ENCODE results near the gene ADPRHL1.
"Not testable (repeated sequence)": the region's sequence is repeated elsewhere in the genome, so short reads cannot be mapped to it uniquely, and the experiment has no call there.

Gene ADPRHL1

DNA sequence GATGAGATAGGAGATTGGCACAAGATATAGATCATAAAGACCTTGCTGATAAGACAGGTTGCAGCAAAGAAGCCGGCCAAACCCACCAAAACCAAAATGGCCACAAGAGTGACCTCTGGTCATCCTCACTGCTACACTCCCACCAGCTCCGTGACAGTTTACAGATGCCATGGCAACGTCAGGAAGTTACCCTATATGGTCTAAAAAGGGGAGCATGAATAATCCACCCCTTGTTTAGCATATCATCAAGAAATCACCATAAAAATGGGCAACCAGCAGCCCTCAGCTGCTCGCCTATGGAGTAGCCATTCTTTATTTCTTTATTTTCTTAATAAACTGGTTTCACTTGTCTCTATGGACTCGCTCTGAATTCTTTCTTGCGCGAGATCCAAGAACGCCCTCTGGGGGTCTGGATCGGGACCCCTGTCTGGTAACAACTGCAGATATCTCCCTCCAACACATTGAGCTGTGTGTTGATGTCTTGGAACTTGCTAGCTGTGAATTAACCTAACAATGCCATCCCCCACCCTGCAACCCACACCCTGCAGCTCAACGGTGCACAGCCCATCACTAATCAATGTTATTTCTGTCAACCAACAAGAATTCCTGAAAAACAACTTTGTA is 62.3 kb downstream of the ADPRHL1 start:
- TF ChIP-seq, protein P1, sequence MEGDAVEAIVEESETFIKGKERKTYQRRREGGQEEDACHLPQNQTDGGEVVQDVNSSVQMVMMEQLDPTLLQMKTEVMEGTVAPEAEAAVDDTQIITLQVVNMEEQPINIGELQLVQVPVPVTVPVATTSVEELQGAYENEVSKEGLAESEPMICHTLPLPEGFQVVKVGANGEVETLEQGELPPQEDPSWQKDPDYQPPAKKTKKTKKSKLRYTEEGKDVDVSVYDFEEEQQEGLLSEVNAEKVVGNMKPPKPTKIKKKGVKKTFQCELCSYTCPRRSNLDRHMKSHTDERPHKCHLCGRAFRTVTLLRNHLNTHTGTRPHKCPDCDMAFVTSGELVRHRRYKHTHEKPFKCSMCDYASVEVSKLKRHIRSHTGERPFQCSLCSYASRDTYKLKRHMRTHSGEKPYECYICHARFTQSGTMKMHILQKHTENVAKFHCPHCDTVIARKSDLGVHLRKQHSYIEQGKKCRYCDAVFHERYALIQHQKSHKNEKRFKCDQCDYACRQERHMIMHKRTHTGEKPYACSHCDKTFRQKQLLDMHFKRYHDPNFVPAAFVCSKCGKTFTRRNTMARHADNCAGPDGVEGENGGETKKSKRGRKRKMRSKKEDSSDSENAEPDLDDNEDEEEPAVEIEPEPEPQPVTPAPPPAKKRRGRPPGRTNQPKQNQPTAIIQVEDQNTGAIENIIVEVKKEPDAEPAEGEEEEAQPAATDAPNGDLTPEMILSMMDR (conservative IDR thresholded peaks at IDR 0.05; ENCODE audit: low read depth, low read length) = no peak
- H3K4me3 ChIP-seq (IDR thresholded peaks at IDR 0.05; ENCODE audit: insufficient read depth, low read depth, low read length) = no peak overlapping the region
- H3K4me1 ChIP-seq (ENCODE audit: low read depth, poor library complexity, severe bottlenecking) = no peaks in the 10 kb centered on the region
- H2AFZ ChIP-seq (ENCODE audit: low read depth) = no peak overlapping the region
- H3K4me2 ChIP-seq = no peak overlapping the region
- H3K27ac ChIP-seq = no peak overlapping the region
- H3K27me3 ChIP-seq (ENCODE audit: insufficient read depth, low read depth) = no peaks in the 10 kb centered on the region
- no peaks in the 10 kb centered on the region for H3K36me3 ChIP-seq (ENCODE audit: insufficient read depth)
- no peak overlapping the region for H3K9ac ChIP-seq
- H4K20me1 ChIP-seq (ENCODE audit: insufficient read depth) = no peaks in the 10 kb centered on the region
- H3K79me2 ChIP-seq (ENCODE audit: insufficient read depth, low read depth) = no peaks in the 10 kb centered on the region

DNA sequence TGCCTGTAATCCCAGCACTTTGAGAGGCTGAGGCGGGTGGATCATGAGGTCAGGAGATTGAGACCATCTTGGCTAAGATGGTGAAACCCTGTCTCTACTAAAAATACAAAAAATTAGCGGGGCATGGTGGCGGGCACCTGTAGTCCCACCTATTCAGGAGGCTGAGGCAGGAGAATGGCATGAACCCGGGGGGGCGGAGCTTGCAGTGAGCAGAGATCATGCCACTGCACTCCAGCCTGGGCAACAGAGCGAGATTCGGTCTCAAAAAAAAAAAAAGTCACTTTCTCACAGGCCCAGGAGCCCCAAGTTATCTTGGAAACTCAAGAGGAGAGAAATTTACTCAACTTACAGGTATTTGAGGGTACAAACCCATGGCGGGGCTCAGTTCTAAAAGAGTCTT is 63.7 kb downstream of the ADPRHL1 start:
- H2AFZ ChIP-seq (ENCODE audit: low read depth); H3K9ac ChIP-seq; H3K79me2 ChIP-seq (ENCODE audit: insufficient read depth, low read depth); H3K4me3 ChIP-seq (IDR thresholded peaks at IDR 0.05; ENCODE audit: insufficient read depth, low read depth, low read length); H3K36me3 ChIP-seq (ENCODE audit: insufficient read depth); H3K4me2 ChIP-seq; H3K27me3 ChIP-seq (ENCODE audit: insufficient read depth, low read depth); H4K20me1 ChIP-seq (ENCODE audit: insufficient read depth); H3K4me1 ChIP-seq (ENCODE audit: low read depth, poor library complexity, severe bottlenecking); H3K27ac ChIP-seq: not testable (repeated sequence)

DNA sequence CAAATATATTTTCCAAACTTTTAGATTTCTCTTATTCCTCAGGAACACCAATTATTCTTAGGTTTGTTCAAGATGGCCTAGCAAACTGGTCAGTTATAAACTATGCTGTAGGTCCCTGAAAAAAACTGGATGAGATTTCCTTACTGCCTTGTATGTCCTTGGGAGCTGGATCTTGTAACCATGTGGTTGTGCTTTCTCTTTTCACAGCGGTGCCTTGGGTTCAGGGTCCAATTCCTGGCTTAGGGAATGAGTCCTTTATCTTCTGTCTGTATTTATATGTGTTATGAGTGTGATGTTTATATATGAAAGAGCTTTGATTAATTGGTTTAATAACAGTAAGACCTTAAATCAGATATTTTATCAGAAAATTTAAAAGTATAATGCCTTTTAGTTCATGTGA is 65.9 kb downstream of the ADPRHL1 start:
- TF ChIP-seq, protein P1 (conservative IDR thresholded peaks at IDR 0.05; ENCODE audit: low read depth, low read length) = no peak

DNA sequence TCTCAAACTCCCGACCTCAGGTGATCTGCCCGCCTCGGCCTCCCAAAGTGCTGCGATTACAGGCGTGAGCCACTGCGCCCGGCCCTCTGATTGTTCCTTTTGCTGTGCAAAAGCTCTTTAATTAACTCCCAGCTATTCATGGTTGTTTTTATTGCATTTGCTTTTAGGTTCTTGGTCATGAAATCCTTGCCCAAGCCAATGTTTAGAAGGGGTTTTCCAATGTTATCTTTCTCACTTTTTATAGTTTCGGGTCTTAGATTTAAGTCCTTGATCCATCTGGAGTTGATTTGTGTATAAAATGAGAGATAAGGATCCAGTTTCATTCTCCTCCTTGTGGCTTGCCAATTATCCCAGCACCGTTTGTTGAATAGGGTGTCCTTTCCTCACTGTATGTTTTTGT is 70.2 kb downstream of the ADPRHL1 start:
- TF ChIP-seq, protein P1 (conservative IDR thresholded peaks at IDR 0.05; ENCODE audit: low read depth, low read length) = no peak
- H3K9ac ChIP-seq = no peak overlapping the region
- no peaks in the 10 kb centered on the region for H3K79me2 ChIP-seq (ENCODE audit: insufficient read depth, low read depth)
- no peak overlapping the region for H2AFZ ChIP-seq (ENCODE audit: low read depth)
- H3K4me2 ChIP-seq = no peak overlapping the region
- H3K4me1 ChIP-seq (ENCODE audit: low read depth, poor library complexity, severe bottlenecking) = no peaks in the 10 kb centered on the region
- no peaks in the 10 kb centered on the region for H4K20me1 ChIP-seq (ENCODE audit: insufficient read depth)
- no peak overlapping the region for H3K4me3 ChIP-seq (IDR thresholded peaks at IDR 0.05; ENCODE audit: insufficient read depth, low read depth, low read length)
- no peaks in the 10 kb centered on the region for H3K27me3 ChIP-seq (ENCODE audit: insufficient read depth, low read depth)
- no peaks in the 10 kb centered on the region for H3K36me3 ChIP-seq (ENCODE audit: insufficient read depth)
- H3K27ac ChIP-seq = no peak overlapping the region

More for the DNA sequence above, 65.9 kb downstream of the ADPRHL1 start:
- Histone ChIP-seq H3K4me2 (no peak overlapping the region), H3K9ac (no peak overlapping the region), H3K79me2 (ENCODE audit: insufficient read depth, low read depth) (no peaks in the 10 kb centered on the region), H3K4me1 (ENCODE audit: low read depth, poor library complexity, severe bottlenecking) (no peaks in the 10 kb centered on the region), H3K27me3 (ENCODE audit: insufficient read depth, low read depth) (no peaks in the 10 kb centered on the region), H4K20me1 (ENCODE audit: insufficient read depth) (no peaks in the 10 kb centered on the region), H3K4me3 (IDR thresholded peaks at IDR 0.05; ENCODE audit: insufficient read depth, low read depth, low read length) (no peak overlapping the region), H3K27ac (no peak overlapping the region), H2AFZ (ENCODE audit: low read depth) (no peak overlapping the region), H3K36me3 (ENCODE audit: insufficient read depth) (no peaks in the 10 kb centered on the region)

DNA sequence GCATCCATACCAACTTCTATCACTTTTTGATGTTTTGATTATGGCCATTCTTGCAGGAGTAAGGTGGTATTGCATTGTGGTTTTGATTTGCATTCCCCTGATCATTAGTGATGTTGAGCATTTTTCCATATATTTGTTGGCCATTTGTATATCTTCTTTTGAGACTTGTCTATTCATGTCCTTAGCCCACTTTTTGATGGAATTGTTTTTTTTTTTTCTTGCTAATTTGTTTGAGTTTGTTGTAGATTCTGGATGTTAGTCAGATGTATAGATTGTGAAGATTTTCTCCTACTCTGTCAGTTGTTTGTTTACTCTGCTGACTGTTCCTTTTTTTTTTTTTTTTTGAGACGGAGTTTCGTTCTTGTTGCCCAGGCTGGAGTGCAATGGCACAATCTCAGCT is 70.7 kb downstream of the ADPRHL1 start:
- not testable (repeated sequence) for H4K20me1 ChIP-seq (ENCODE audit: insufficient read depth); H3K79me2 ChIP-seq (ENCODE audit: insufficient read depth, low read depth); H3K4me1 ChIP-seq (ENCODE audit: low read depth, poor library complexity, severe bottlenecking); H2AFZ ChIP-seq (ENCODE audit: low read depth); H3K4me2 ChIP-seq; H3K4me3 ChIP-seq (IDR thresholded peaks at IDR 0.05; ENCODE audit: insufficient read depth, low read depth, low read length); H3K27me3 ChIP-seq (ENCODE audit: insufficient read depth, low read depth); H3K9ac ChIP-seq; H3K27ac ChIP-seq; H3K36me3 ChIP-seq (ENCODE audit: insufficient read depth)

Data from KMS-11 (cell line).